ENCODE data around the gene PFKFB2.

DNA sequence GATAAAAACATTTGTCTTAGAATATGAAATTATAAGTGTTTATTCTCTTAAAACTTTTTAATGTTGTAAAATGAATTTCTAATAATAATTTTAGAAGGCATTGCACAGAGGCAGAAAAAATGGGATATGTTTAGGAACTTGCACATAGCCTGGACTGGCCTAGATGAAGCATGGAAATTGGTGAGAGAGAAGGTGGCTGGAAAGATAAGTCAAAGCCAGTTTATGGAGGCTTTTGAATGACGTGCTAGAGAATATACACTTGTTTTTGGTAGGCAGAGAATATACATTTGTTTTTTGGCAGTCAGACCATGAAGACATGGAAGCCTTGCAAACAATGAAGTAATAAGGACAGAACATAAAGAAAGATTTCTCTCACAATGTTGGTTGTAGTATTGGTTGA lies 48.6 kb downstream of the PFKFB2 start:
- TF ChIP-seq, protein P1, sequence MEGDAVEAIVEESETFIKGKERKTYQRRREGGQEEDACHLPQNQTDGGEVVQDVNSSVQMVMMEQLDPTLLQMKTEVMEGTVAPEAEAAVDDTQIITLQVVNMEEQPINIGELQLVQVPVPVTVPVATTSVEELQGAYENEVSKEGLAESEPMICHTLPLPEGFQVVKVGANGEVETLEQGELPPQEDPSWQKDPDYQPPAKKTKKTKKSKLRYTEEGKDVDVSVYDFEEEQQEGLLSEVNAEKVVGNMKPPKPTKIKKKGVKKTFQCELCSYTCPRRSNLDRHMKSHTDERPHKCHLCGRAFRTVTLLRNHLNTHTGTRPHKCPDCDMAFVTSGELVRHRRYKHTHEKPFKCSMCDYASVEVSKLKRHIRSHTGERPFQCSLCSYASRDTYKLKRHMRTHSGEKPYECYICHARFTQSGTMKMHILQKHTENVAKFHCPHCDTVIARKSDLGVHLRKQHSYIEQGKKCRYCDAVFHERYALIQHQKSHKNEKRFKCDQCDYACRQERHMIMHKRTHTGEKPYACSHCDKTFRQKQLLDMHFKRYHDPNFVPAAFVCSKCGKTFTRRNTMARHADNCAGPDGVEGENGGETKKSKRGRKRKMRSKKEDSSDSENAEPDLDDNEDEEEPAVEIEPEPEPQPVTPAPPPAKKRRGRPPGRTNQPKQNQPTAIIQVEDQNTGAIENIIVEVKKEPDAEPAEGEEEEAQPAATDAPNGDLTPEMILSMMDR (IDR thresholded peaks at IDR 0.05; ENCODE audit: low read depth, low read length): no peak
- TF ChIP-seq POLR2A (IDR thresholded peaks at IDR 0.05; ENCODE audit: extremely low read depth, insufficient read length): no peak
- TF ChIP-seq, protein P2, sequence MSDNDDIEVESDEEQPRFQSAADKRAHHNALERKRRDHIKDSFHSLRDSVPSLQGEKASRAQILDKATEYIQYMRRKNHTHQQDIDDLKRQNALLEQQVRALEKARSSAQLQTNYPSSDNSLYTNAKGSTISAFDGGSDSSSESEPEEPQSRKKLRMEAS (IDR thresholded peaks at IDR 0.05; ENCODE audit: low read depth, low read length): no peak

All from NB4 (cell line).